Stimulated activated CD8-positive, alpha-beta memory T cell treated with anti-CD3 and anti-CD28 coated beads, Interleukin-12 subunit alpha, Interleukin-12 subunit beta, amount 100 ng/mL, for 4 hours (primary cell): ENCODE measurements around the gene GDAP1L1.
"Not testable (repeated sequence)": the region's sequence is repeated elsewhere in the genome, so short reads cannot be mapped to it uniquely, and the experiment has no call there.

Source experiments
- DNase-seq: peaks from one replicate; pipeline ENCODE4 v3.0.0-alpha.2; 2020; ENCODE audit warnings: low read depth

Gene GDAP1L1

GRCh38 chr20:44254073-44254472, 7.0 kb downstream of the GDAP1L1 start:
- no peak for DNase-seq

DNA sequence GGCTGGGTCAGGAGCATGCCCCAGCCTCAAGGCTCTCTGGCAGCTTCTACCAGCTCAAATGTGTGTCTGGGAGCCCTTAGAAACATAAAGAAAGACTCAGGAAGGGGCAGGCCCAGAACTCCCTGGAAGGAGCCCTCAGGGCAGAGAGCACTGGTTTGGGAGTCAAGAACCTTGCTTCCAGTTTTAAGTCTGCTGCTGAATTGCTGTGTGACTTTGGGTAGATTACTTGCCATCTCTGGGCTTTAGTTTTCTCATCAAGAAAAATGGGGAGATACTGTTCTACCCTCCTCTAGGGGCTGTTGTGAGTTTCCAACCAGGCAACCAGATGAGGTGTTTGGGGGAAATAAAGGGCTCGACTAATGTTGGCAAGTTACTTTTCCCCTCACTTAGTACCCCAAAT, 8.8 kb downstream of the GDAP1L1 start:
- no peak for DNase-seq

DNA sequence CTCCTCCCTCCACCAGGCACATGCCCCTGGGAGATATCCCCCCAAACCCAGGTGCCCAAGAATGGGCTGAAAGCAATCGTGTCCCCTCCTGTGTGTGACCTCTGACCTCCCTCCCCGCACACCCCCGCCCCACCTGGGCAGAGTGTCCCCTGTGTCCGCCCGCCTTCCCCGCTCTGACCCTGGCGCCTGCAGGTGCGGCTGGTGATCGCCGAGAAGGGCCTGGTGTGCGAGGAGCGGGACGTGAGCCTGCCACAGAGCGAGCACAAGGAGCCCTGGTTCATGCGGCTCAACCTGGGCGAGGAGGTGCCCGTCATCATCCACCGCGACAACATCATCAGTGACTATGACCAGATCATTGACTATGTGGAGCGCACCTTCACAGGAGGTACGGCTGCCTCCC, 9.9 kb downstream of the GDAP1L1 start:
- DNase-seq, result no peak

- DNase-seq, result no peak
These were observed 11.2 kb downstream of the GDAP1L1 start for GRCh38 chr20:44258226-44258890.

DNA sequence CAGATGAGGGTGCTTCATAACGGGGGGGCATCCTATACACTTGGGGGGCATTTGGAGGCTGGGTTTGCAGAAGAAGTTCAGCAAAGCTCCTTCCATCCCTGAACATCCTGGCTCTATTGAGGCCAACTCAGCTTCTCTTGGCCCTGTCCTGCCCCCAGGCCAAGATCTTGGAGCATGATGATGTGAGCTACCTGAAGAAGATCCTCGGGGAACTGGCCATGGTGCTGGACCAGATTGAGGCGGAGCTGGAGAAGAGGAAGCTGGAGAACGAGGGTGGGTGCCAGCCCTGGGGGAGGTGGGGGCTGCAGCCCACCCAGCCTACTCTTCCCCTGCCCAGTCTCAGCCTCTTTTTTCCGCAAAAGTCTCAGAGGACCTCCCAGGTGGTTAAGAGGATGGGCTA, 17.2 kb downstream of the GDAP1L1 start:
- no peak for DNase-seq

DNA sequence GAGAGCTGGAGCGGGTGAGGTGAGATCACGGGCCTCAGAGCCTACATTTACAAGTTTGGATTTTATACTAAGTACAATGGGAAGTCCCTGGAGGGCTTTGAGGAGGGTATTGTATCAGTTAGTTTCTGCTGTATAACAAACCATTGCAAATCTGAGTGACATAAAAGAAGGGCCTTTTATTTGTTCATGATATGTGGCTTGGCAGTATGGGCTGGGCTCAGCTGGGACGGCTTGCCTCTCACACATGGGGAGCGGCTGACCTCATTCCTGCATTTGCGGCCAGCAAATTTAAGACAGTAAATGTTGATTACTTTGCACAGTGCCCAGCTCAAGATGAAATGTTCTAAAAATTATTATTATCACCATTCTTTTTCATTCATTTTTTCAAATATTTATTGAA, 21.7 kb downstream of the GDAP1L1 start:
- no peak for DNase-seq

DNA sequence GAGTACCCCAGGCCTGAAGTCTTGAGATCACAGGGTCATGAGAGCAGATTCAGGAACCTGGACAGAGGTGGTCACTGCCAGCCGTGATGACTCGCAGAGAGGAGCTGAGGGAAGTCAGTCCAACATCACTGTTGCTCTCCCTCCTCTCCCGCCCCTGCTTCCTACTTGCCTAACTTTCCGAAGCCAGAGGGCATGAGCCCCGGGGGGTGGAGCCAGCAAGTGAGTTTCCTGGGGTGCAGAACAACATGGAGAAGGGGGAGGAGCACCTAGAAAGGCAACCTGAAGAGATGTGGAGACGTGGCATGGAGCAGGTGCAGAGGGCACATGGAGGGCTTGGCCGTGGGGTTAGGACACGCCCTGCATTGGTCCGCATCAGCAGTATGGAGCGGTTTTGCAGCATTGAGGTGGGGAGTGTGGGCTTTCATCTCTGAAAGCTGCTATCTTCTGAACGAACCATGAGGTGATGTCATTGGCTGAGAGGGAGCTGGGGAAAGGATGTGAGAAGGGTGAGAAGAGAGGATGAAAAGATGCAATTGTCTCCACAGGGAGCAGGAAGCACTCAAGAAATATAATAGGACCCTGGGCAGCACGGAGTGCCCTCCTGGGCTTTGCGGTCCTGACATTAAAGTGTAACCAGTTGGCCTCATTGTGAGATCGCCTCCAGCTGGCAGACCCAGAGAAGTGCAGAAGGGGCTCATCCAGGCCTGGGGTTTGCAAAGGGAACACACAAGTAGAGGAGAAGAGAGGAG, 25.0 kb downstream of the GDAP1L1 start:
- no peak for DNase-seq

DNA sequence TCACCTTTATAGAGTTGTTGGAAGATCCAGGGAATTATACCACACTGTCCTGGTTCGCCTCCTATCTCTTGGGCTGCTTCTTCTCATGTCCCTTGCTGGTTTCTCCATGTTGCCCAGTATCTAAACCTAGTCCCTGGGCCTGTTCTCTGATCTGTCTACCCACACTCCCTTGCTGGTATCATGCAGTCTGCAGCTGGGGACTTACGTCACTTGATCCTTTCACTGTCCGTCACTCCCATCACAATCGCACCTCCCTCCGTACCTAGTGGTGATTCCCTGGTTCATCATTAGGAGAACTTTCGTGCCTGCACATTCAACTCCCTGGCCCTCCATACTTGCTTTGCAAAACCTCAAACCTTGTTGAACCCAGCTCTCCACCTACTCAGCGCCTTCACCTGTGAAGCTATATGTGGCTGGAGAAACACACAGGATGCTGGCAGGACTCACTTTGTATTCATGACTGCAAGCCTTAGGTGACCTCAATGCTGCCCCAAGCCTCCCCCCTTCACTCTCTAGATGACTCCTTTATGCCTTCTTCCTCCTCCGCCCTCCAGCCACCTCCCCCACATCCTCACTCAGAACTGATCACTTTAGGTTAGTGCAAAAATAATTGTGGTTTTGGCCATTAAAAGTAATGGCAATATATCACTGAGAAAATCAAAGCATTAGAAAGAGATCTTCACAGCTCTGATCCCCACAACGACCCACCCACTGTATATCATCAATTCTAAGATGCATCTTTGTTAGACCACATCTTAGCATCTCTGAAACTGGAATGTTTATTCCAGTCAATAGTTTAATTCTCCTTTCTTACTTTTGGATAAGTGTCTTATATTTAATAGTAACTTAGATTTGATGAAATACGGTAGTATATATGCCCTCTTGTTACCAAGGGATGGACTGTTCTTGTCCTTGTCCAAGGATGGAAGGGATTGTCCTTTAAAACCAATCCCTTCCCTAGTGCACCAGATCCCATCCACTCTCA, 26.4 kb downstream of the GDAP1L1 start:
- DNase-seq, result no peak

DNA sequence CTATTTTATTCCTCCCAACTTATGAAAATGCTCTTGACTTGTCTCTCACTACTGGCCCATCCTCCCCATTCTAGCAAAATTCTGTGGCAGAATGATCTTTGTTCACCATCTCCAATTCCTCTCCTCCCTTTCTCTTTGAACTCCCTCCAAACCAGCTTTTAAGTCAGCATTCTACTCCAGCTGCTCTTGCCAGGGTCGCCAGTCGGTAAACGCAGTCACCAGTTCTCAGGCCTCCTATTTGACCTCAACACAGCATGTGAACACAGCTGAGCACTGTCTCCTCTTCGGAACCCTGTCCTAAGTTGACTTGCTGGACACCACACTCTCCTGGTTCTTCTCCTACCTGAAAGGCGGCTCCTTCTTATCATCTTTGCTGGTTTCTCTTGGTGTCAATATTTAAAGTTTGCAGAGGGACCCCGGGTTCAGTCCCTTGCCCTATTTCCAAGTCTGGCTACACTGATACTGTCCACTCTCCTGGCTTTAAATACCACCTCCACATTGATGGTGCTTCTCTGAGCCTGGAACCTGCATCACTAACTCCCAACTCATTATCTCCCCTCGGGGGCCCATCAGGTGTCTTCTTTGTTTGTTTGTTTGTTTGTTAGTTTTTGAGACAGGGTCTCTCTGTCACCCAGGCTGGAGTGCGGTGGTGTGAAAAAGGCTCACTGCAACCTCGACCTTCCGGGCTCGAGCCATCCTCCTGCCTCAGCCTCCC, 27.4 kb downstream of the GDAP1L1 start:
- DNase-seq, result no peak

DNA sequence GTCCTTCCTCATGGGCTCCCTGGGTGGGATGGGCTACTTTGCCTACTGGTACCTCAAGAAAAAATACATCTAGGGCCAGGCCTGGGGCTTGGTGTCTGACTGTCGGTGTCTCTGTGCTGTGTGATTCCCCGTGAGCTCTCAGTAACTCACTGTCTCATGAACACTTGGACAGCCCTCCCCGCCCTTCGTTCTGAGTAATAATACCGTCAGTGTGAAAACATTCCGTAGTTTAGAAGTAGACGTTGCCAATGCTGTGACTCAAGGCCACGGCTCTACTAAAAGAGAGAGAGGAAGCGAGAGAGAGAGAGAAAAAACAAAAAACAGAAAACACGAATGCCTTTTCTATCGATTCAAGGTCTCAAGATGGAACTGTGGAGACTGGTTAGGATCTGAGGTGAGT, 32.1 kb downstream of the GDAP1L1 start:
- no peak for DNase-seq

- no peak for DNase-seq
These were observed 33.3 kb downstream of the GDAP1L1 start for GRCh38 chr20:44280387-44280786.

GRCh38 chr20:44282192-44282591, 35.1 kb downstream of the GDAP1L1 start:
- no peak for DNase-seq

DNA sequence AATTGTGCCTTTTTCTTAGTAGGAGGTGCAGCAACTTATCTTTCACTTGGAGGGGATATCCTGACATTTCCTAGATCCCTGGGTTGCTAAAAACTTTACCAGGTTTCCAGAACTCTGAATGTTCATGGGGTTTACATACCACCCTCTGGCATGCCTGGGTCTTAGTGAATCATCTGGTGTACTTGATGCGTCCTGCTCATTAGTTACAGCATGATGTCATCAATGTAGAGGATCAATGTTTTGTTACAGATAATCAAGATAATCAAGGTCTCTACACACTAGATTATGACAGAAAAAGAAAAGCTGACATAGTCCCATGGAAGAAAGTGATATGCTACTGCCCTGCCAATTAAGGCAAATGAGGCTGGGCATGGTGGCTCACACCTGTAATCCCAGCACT, 36.9 kb downstream of the GDAP1L1 start:
- no peak for DNase-seq

- no peak for DNase-seq
These were observed 40.4 kb downstream of the GDAP1L1 start for GRCh38 chr20:44287272-44288097.

DNA sequence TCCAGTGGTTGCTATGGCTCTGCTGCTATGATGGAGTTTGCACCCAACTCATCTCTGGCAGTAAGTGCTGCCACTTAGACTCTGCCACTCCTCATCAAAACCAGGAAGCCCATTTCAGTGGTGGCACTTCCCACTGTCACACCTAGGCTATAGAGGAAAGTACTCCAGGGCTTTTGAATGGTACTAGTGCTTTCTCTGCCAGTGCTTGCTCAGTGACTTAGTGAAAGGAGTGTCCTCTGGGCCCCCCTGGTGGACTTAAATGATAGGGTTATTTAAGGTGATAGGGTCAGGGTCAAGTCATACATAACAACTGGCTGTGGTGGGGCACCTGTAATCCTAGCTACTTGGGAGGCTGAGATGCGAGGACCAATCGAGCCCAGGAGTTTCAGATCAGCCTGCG, 41.1 kb downstream of the GDAP1L1 start:
- DNase-seq, result no peak

DNA sequence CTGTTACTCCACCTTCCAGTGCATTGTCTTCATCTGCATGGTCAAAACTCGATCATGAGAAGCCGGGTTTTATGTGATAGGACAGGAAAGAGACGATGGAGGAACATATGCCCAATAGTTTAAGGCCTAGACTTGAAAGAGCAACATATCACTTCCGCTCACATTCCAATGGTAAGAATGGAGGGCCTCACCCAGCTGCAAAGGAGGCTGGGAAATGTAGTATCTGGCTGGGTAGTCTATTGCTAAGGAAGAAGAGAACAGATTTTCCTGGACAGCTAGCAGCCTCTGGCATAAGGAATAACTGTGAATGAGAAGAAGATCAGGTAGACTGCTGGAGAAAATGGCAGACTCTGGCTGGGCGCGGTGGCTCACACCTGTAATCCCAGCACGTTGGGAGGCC, 44.6 kb downstream of the GDAP1L1 start:
- no peak for DNase-seq

DNA sequence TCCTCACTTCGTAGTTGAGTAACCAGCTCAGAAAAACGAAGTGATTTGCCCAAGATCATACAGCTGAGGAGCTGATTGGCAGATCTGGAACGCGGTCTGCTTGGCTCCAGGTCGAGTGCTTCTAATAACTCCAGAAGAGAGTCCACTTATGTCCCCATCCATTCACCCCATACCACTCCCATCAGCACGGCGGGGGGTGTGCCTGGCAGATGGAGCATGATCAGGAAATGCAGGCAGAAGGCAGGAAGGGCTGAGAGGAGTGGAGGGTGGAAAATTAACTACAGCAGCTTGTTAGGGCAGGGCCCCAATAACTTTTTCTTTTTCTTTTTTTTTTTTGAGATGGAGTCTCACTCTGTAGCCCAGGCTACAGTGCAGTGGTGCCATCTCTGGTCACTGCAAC, 48.9 kb downstream of the GDAP1L1 start:
- no peak for DNase-seq

DNA sequence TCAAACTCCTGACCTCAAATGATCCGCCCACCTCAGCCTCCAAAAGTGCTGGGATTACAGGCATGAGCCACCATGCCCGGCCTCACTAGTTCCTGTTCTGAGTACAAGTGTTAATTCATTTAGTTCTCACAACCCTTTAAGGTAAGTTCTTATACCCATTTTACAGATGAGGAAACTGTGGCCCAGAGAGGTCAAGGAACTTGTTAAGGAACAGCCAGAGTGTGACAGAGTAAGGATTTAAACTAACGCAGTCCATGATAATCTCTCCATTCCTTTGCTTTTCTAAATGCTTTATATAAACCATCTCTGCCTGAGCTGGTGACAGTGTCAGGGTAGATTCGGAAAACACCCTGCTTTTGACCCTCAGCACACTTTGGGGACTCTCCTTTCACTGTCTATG, 50.6 kb downstream of the GDAP1L1 start:
- no peak for DNase-seq

- not testable (repeated sequence) for DNase-seq
These were observed 52.0 kb downstream of the GDAP1L1 start for GRCh38 chr20:44299011-44299535.

GRCh38 chr20:44301285-44301684, 54.2 kb downstream of the GDAP1L1 start:
- DNase-seq, result no peak
